AG04450 (cell line): ENCODE data around the gene CSNK1A1L. TPM values are rescaled to one million over a fixed set of nuclear protein-coding genes. Genes with fewer than 3 reads are reported as not detected.

ENCODE experiments used
- CTCF ChIA-PET: fragments of 300-600, 350-600 bp; formaldehyde crosslinking; extraction: SDS; loops from one replicate; lab custom pipeline; 2022; ENCODE audit warnings: antibody characterized with exemption, inconsistent platforms; lab: Charles Lee
- POLR2A ChIA-PET: fragments of 350-600 bp; formaldehyde crosslinking; extraction: SDS; loops from one replicate; lab custom pipeline; 2021; ENCODE audit warnings: antibody characterized with exemption, inconsistent platforms; lab: Yijun Ruan, JAX
- DNase-seq: peaks from one replicate; pipeline ENCODE4 v3.0.0-alpha.2; 2011; ENCODE audit warnings: low read depth, low spot score
- H3K27ac ChIP-seq: one replicate; pipeline ENCODE4 v1.5.1; 2012; ENCODE audit warnings: low read depth, low read length, control low read depth
- H3K27me3 ChIP-seq: one replicate; pipeline ENCODE4 v1.6.0; 2012; ENCODE audit warnings: low read length; ENCODE audit not compliant: control insufficient read depth, insufficient read depth
- H3K4me3 ChIP-seq: 2 replicates; pipeline ENCODE4 v1.5.1; 2011; ENCODE audit warnings: mild to moderate bottlenecking, low read depth, low read length, control low read depth
- H3K9me3 ChIP-seq: 2 replicates; pipeline ENCODE4 v1.5.1; 2012; ENCODE audit warnings: low read length; ENCODE audit not compliant: control insufficient read depth, insufficient read depth
- CTCF ChIP-seq: IDR thresholded peaks from 2 replicates; pipeline ENCODE4 v1.5.1; 2011; ENCODE audit warnings: low read depth, low read length, control low read depth, inconsistent platforms
- polyA plus RNA-seq: library from polyadenylated mRNA; depleted of rRNA; stranded (reverse); fragments of >200 nt; gene quantifications from 2 replicates; pipeline ENCODE4 v1.2.3, GENCODE V29; 2011

Gene CSNK1A1L
- polyA plus RNA-seq, 1 experiment: not detected

GRCh38 chr13:37113534-37113933 is 8.1 kb upstream of the CSNK1A1L start:
- Histone ChIP-seq H3K9me3 (no peaks in the 10 kb centered on the region), H3K27ac (no peak overlapping the region), H3K4me3 (no peak overlapping the region), H3K27me3 (no peaks in the 10 kb centered on the region)
- no peak for TF ChIP-seq CTCF
- CTCF ChIA-PET: interaction anchor here (1.0 kb wide), 1 partner anchor 489 kb away, joined by 4 read pairs; no protein-coding TSS in a partner anchor
- DNase-seq: no peak
- POLR2A ChIA-PET: no interaction called here

- POLR2A ChIA-PET: no interaction called here
- CTCF ChIA-PET: interaction anchor here (0.6 to 6.0 kb wide), 7 partner anchors 311 to 495 kb away, joined by 3 to 69 read pairs (median 4); partner anchors contain the start of gene POSTN
- Histone ChIP-seq H3K4me3 (no peak overlapping the region), H3K27ac (no peak overlapping the region), H3K27me3 (no peaks in the 10 kb centered on the region), H3K9me3 (peaks cover 7% of the 10 kb centered on the region)
- peak; percentile 10 for DNase-seq
- TF ChIP-seq CTCF: peak; percentile 77
These were observed 3.7 kb upstream of the CSNK1A1L start for GRCh38 chr13:37109051-37109678.

GRCh38 chr13:37107868-37108267 is 2.4 kb upstream of the CSNK1A1L start:
- Histone ChIP-seq H3K27ac (no peak overlapping the region), H3K9me3 (peaks cover 7% of the 10 kb centered on the region), H3K27me3 (no peaks in the 10 kb centered on the region), H3K4me3 (no peak overlapping the region)
- TF ChIP-seq CTCF: no peak
- DNase-seq: no peak
- CTCF ChIA-PET: interaction anchor here (2.6 to 6.0 kb wide), 2 partner anchors 491 to 496 kb away, joined by 20 to 69 read pairs; partner anchors contain the start of gene POSTN
- POLR2A ChIA-PET: no interaction called here

- ChIA-PET POLR2A (no interaction called here), CTCF (interaction anchor here (2.6 to 6.0 kb wide), 2 partner anchors 492 to 496 kb away, joined by 20 to 69 read pairs; partner anchors contain the start of gene POSTN)
- TF ChIP-seq CTCF: no peak
These were observed 2.0 kb upstream of the CSNK1A1L start for GRCh38 chr13:37107456-37107855.

GRCh38 chr13:37106642-37107041 is 1.2 kb upstream of the CSNK1A1L start:
- ChIA-PET CTCF (interaction anchor here (0.8 to 1.7 kb wide), 2 partner anchors 496 to 502 kb away, joined by 5 to 6 read pairs; no protein-coding TSS in a partner anchor), POLR2A (no interaction called here)
- Histone ChIP-seq H3K27me3 (no peaks in the 10 kb centered on the region), H3K27ac (no peak overlapping the region), H3K4me3 (no peak overlapping the region), H3K9me3 (peaks cover 7% of the 10 kb centered on the region)
- no peak for DNase-seq
- TF ChIP-seq CTCF: no peak

More at GRCh38 chr13:37107456-37107855, 2.0 kb upstream of the CSNK1A1L start:
- Histone ChIP-seq H3K4me3 (no peak overlapping the region), H3K9me3 (peaks cover 7% of the 10 kb centered on the region), H3K27me3 (no peaks in the 10 kb centered on the region), H3K27ac (no peak overlapping the region)
- DNase-seq: no peak
